ENCODE data around the gene GAPDHS.

GAPDHS gene

GRCh38 chr19:35555301-35556005 lies 22.2 kb downstream of the GAPDHS start:
- in situ Hi-C loops (cut with MboI; ENCODE audit: low sequenced_read_pairs), result no loop called here

DNA sequence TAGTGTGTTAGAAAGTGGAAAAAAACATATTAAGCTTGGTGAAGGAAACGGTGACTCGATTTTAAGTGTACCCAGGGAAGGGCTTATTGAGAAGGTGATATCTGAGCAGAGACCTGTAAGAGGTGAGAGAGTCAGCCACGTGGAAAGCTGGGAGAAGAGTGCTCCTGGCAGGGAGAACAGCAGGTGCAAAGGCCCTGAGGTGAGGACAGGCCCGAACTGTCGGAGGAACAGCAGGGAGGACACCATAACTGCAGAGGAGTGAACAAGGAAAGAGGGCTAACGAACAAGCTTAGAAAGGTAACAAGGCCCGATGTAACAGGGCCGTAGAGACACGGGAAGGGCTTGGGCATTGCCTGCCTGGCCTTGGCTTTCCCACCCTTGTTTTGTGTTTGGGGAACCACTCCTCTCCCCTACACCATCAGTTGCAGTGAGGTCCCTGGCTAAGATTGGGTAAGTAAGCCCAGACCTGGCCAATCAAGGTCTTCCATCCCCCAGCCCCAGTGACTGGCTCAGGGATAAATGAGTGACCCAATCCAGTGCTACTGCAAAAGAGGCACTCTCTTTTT lies 22.9 kb downstream of the GAPDHS start:
- in situ Hi-C loops (cut with MboI; ENCODE audit: low sequenced_read_pairs), result no loop called here

DNA sequence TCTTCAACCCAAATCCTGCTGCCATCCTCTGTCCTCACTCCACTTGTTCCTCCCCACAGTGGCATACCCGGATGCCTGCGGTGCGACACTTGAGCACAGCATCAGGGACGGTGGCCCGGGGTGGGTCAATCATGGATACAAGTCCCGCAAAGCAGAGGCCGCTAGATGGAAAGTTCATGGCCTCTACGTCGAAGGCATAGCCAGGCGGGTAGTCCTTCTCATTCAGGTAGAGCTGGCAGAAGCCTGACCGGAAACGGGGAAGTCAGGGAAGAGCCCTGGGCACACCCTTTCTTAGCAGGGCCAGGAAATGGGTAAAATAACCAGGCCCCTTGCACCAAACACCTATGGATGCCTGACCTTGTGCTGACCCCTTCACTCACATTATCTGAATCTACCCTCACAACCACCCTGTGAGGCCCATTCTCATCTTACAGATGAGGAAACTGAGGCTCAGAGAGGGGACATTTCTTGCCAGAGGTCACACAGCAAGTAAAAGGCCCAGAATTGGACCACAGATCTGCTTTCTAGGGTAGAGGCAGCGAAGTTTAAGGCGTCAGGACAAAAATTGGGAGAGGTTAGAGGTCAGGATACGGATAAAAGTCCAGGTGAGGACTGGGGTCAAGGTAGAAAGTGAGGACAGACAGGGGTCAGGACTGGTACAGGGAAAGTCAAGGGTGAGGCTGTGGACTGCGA lies 23.7 kb downstream of the GAPDHS start:
- in situ Hi-C loops (cut with MboI; ENCODE audit: low sequenced_read_pairs), result no loop called here

DNA sequence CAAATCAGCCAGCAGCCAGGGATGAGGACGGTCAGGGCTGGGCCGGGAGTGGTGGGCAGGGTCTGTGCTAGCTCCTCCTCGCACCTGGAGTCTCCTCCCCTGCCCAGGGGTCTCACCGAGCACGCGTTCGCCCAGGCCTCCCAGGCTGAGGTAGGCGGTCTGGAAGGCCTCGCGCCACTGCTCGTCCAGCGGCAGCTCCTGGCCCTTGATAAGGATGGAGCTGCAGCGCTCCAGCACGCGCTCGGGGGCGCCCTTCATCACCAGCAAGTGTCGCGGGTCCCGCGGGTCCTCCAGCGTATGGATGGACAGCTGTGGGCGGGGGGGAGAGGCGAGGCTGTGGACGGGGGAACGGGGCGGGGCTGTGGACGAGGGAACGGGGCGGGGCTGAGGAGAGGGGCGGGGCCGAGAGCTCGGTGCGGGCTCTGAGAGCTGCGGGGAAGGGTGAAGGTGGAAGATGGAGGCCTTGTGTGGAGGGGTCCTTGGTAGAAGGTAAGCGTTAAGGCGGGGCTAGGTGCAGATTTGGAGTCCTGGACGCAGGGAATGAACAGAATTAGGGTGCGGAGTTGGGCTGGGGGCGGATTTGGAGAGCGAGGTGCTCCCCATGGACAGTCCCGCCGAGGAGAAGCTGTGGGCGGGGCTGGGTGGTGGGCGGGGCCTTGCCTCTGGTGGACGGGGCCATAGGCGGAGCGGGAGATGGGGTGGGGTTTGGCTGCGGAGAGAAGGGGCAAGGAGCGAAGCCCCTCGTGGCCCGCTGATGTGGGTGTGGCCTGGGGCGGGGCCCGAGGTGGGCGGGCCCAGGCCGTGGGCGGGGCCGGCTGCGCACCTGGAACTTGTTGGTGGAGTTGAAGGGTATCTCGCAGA lies 24.5 kb downstream of the GAPDHS start:
- in situ Hi-C loops (cut with MboI; ENCODE audit: low sequenced_read_pairs), result no loop called here

DNA sequence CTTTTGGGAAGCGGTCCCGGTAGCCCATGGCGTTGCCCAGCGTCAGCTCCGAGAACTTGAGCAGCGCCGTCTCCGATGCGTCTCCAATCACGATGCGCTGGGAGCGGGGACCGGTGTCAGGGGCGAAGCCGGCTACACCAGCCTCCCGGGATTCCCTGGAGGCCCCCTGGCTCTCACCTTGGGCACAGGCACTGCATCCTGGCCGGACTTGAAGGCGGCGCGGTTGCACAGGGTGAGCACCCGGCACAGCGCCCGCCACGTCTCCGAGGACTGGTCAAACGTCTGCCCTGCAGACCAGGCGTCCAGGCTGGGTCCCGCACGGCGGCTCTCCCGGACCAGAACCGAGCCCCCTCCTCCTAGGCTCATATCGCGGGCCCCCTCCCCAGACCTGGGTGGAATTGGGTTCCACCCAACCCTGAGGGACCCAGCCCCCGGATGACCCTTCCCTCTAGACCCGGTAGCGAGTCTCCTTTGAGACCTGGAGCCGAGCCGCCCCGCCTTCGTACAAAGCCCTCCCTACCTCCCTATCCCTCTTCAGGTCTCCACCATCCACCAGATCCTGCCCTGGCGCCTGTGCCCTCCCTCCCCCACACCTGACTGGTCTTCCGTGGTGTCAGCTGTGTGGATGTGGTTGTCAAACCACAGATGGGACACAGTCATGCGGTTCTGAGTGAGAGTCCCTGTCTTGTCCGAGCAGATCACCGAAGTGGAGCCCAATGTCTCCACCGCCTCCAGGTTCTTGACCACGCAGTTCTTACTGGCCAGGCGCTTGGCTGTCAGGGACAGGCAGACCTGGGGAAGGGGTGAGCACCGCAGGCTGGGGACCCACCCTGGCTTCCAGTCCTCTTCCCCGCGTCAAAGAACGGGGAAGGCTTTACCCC lies 25.4 kb downstream of the GAPDHS start:
- in situ Hi-C loops (cut with MboI; ENCODE audit: low sequenced_read_pairs), result no loop called here

GRCh38 chr19:35559281-35559659 lies 26.0 kb downstream of the GAPDHS start:
- in situ Hi-C loops (cut with MboI; ENCODE audit: low sequenced_read_pairs), result no loop called here

GRCh38 chr19:35559781-35560180 lies 26.5 kb downstream of the GAPDHS start:
- in situ Hi-C loops (cut with MboI; ENCODE audit: low sequenced_read_pairs), result no loop called here

- in situ Hi-C loops (cut with MboI; ENCODE audit: low sequenced_read_pairs), result no loop called here
These were observed 27.0 kb downstream of the GAPDHS start for GRCh38 chr19:35560271-35560670.

GRCh38 chr19:35560677-35561076 lies 27.4 kb downstream of the GAPDHS start:
- in situ Hi-C loops (cut with MboI; ENCODE audit: low sequenced_read_pairs), result no loop called here

- in situ Hi-C loops (cut with MboI; ENCODE audit: low sequenced_read_pairs), result no loop called here
These were observed 28.2 kb downstream of the GAPDHS start for GRCh38 chr19:35561436-35561835.

DNA sequence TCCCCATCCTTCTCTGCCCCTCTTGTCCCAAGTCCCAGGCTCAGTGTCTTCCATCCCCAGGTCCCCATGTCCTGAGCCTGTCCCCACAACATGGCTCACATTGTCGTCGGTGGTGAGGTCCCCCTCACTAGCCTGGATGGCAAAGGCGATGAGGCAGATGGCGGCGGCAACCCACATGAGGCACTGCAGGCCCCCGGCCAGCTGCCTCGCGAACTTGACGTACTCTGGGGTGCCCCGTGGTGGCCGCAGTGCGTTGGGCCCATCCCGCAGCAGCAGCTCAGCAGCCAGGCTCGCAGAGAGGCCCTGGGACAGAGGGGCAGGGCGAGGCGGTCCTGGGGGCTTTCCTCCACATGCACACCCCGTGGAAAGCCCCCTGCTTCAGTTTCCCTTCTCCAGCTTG lies 29.1 kb downstream of the GAPDHS start:
- in situ Hi-C loops (cut with MboI; ENCODE audit: low sequenced_read_pairs), result no loop called here

DNA sequence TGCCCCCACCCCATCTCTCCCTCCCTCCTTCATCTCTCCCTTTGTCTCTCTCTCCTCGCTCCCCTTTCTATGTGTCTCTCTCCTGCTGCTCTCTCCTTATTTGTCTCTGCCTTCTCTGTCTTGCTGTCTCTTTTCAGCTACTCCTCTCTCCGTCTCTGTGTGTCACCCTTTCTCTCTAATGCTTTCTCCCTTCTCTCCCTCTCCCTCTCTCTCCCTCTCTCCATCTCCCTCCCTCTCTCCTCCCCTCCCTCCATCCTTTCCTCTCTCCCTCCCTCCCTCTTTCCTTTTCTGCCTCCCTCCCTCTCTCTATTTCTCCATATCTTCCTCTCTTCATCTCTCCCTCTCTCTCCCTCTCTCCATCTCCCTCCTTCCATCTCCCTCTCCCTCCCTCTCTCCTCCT lies 29.5 kb downstream of the GAPDHS start:
- in situ Hi-C loops (cut with MboI; ENCODE audit: low sequenced_read_pairs), result no loop called here

DNA sequence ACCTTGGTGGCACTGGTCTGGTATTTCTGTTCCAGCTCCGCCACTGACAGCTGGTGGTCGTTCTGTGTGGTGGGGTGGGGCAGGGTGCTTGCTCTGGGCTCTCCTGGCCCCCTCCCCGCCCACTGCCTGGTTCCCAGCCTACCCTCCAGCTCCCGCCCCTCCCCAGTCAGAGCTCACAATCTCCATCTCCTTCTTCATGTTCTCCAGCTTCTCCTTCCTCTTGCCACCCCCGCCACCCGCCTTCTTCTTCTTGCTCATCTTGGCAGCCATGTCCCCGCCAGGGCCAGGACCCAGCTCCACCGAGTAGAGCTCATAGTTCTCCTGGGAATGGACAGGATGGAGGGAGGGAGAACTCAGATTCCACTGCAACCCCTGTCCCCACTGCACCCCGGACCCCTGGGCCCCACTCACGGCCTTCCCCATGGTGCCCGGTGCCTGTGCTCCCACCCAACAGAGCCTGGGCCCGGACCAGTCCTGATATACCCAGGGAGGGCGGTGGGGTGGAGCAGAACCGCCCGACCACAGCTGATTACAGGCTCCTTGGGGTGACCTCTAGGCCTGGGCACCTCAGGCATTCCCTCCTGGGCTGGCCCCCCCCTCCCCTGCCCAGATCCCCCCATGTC lies 30.1 kb downstream of the GAPDHS start, which contains the start of gene ATP4A:
Gene ATP4A (minus strand): TSS at position 452 of the 623 bp plus-strand sequence. CDS start 29 bp downstream, at position 423.
- in situ Hi-C loops (cut with MboI; ENCODE audit: low sequenced_read_pairs), result no loop called here

DNA sequence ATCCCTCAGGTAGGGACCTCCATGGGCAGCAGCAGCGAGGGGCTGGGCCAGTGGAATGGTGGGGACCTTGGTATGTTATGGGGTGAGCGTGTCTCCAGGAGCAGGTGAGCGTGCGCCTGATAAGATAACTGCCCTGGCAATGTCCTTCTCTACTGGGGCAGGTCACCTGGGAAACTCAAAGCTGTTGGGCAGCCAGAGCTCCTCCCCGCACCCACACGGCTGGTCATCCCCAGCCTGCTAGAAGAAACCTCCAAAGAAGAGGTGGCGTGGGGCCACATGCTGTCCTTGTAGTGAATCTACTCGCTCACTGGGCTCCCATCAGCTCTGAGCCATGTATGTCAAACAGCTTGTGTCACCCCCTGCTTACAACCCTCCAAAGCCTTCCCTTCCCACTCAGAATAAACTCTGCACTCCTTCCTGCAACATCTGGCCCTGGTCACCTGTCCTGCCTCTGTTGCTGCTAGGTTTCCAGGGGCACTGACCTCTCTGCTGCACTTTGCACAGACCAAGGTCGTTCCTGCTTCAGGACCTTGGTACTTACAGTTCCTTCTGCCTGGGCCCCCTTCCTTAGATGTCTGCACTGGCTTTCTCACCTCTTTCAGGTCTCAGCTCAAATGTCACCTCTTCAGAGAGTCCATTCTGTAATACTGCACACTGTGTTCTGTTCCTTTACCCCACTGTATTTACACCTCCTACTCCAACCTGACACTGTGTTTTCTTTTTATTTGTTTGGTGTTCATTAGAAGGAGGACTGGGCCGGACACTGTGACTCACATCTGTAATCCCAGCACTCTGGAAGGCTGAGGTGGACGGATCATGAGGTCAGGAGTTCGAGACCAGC lies 32.0 kb downstream of the GAPDHS start:
- in situ Hi-C loops (cut with MboI; ENCODE audit: low sequenced_read_pairs), result no loop called here

DNA sequence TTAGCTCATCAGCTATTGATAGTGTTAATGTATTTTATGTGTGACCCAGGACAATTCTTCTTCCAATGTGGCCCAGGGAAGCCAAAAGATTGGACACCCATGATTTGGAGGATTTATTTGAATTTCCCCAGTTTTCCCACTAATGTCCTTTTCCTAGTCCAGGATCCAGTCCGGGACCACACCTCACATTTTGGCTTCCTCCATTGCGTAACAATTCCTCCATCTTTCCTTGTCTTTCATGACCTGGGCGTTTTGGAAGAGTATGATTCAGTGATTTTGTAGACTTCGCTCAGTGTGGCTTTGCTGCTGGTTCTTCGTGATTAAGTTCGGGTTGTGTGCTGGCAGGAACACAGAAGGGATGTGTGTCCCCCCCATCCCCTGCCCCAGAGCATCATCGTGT lies 33.5 kb downstream of the GAPDHS start:
- in situ Hi-C loops (cut with MboI; ENCODE audit: low sequenced_read_pairs), result no loop called here

DNA sequence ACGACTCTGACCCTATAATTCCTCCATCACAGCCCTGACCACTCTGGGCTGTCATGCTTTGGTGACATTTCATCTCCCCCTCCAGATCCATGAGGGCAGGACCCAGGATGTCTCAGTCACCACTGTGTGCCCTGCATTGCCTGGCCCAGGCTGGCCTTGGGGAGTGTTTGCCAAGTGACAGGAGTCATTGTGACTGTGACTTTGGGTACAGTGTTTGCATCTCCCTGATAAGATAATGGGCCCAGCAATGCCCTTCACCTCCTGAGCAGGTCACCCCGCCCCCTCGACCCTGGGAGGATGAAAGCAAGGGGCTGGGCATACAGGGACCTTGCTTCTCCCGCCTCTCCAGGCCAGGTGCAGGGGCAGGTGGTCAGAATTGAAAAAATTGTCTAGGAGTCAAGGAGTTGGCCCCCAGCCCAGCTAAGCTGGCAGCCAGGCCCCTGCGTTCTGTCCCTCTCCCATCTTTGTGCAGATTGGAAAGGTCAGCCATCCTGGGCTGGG lies 36.1 kb downstream of the GAPDHS start:
- in situ Hi-C loops (cut with MboI; ENCODE audit: low sequenced_read_pairs), result no loop called here

GRCh38 chr19:35571406-35571965 lies 38.2 kb downstream of the GAPDHS start:
- in situ Hi-C loops (cut with MboI; ENCODE audit: low sequenced_read_pairs), result no loop called here

DNA sequence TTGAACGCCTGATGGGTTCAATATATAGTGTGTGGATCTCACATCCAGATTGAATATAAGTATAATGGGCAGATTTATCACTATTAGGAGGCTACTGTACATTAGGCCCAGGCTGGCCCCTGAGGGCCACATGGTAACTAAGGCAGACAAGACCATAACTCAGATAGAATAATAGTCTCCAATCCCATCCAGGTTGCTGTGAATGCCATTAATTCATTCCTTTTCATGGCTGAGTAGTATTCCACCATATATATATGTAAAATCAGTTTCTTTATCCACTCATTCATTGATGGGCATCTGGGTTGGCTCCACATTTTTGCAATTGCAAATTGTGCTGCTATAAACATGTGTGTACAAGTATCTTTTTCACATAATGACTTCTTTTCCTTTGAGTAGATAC lies 44.7 kb downstream of the GAPDHS start:
- in situ Hi-C loops (cut with MboI; ENCODE audit: low sequenced_read_pairs), result no loop called here

All from hTERT RPE-1 (cell line).